ACHN (cell line): ENCODE data around the gene CD55.

Experiments
- DNase-seq: peaks from one replicate; pipeline ENCODE4 v3.0.0-alpha.2; 2015
- in situ Hi-C: cut with HindIII; loops from 2 replicates; pipeline ENCODE4 v1.10.0; 2017; ENCODE audit warnings: low sequenced_read_pairs, low pct_ligation_motif_present, low pct_unique_long_range_greater_than_20kb

Gene CD55

DNA sequence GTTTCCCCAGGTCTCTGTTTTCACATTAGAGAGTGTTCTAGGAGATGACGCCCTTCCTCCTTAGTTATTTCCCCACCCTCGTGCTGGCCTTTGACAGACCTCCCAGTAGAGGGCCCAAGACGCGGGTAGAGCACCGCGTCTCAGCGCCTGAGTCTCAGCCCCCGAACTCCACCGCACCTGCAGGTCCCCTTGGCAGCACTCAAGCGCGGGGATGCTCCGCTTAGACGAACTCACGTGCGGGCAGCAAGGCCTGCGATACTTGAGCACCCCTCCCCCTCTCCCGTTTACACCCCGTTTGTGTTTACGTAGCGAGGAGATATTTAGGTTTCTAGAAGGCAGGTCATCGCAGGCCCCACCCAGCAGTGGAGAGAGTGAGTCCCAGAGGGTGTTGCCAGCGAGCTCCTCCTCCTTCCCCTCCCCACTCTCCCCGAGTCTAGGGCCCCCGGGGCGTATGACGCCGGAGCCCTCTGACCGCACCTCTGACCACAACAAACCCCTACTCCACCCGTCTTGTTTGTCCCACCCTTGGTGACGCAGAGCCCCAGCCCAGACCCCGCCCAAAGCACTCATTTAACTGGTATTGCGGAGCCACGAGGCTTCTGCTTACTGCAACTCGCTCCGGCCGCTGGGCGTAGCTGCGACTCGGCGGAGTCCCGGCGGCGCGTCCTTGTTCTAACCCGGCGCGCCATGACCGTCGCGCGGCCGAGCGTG lies at the start of gene CD55:
Gene CD55 (plus strand): TSS at position 600 of the 711 bp plus-strand sequence. CDS start 88 bp downstream, at position 688.
- in situ Hi-C loops, result no loop called here
- DNase-seq, result peak; percentile 99

DNA sequence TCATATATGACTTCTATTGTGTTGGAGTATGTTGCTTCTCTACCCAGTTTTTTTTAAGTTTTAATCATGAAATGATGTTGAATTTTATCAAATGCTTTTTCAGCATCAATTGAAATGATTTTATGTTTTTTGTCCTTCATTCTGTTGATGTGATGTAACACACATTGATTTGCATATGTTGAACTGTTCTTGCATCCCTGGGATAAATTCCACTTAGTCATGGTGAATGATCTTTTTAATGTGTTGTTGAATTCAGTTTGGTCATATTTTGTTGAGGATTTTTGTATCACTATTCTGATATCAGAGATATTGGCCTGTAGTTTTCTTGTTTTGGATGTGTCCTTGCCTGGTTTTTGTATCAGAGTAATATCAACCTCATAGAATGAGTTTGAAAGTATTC lies 46.6 kb upstream of the CD55 start:
- no peak for DNase-seq
- in situ Hi-C loops, result no loop called here

DNA sequence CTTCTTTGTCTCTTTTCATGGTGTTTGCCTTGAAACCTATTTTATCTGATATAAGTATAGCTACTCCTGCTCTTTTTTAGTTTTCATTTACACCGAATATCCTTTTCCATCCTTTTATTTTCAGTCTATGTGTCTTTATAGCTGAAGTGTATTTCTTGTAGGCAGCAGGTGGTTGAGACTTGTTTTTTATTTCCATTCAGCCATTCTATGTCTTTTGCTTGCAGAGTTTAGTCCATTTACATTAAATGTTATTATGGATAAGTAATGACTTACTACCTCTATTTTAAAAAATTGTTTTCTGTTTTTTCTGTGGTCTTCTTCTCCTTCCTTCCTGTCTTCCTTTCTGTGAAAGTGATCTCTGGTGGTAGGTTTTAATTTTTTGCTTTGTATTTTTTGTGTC lies 45.0 kb upstream of the CD55 start:
- in situ Hi-C loops, result no loop called here
- DNase-seq, result no peak

GRCh38 chr1:207277241-207277640 lies 44.2 kb upstream of the CD55 start:
- no peak for DNase-seq
- in situ Hi-C loops, result no loop called here

DNA sequence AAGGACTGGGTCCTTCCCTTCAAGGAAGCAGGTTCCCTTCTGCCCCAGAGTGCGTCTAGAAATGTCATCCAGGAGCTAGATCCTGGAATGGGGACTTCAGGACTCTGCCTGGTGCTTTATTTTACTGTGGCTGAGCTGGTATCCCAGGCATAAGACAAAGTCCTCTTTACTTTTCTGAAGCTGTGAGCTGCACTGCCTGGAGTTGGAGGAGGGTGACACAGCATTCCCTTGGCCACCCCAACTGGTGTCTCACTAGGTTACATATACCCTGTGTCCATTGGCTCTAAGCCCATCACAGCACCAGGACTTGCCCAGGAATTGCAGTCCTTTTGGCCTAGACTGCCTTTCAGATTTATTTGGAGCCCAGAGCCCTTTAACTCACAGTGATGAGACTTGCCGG lies 41.8 kb upstream of the CD55 start:
- in situ Hi-C loops, result no loop called here
- DNase-seq, result no peak

DNA sequence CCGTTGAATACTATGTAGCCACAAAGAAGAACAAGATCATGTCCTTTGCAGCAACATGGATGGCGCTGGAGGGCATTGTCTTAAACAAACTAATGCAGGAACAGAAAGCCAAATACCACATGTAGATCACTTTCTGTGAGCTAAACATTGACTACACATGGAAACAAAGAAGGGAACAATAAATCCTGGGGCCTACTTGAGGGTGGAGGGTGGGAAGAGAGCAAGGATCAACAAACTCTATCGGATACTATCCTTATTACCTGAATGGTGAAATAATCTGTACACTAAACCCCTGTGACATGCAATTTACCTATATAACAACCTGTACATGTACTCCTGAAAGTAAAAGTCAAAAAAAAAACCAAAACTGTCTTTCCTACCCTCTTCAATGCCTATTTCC lies 40.8 kb upstream of the CD55 start:
- in situ Hi-C loops, result no loop called here
- no peak for DNase-seq

DNA sequence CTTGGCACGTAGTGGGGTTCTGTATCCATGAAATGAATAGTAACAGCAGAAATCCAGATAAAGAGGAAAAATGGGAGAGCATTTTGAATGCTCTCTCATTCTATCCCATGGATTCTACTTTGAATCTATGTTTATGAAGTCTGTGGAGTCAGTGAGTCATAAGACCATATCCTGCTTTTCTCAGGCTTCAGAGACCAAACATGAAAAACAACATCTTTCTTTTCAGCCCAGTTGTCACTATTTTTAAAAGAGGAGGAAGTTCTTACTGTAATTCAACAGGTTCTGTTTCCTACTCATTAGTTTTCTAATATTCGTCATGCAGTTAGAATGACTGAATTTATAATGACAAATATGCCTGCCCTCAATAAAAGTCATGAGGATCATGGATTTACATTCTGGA lies 39.4 kb upstream of the CD55 start:
- no peak for DNase-seq
- in situ Hi-C loops, result no loop called here

DNA sequence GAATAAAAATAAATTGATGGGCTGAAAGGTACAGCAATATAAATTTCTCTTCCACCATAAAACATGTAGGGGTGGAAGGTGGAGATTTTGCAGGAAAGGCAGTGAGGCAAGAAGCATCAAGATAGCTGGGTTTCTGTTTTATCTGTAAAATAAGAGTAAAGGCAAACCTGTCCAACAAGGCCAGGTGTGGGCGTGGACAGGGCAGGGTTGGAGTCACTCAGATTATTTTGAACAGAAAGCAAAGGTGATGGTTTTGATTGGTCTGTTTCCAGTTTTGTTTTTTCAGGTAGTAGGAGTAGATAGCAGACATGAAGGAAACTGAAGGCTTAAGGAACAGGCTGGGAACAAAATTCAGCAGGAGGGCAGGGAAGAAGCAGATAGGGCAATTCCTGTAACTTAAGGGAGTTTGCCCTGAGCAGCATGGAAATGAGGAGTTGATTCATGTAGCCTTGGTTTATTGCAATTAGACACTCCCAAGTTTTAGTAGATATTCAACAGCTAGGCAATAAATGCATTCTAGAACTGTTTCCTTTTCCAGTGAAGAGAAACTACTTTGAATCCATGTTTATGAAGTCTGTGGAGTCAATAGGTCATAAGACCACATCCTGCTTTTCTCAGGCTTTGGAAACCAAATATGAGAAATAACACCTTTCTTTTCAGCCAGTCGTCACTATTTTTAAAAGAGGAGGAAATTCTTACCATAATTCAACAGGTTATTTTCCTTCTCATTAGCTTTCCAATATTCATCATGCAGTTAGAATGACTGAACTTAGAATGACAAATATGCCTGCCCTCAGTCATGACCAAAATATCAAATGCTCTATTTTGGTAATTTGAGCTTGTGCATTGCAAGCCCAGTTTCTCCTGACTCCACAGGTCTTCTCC lies 38.7 kb upstream of the CD55 start:
- DNase-seq, result no peak
- in situ Hi-C loops, result no loop called here

- no peak for DNase-seq
- in situ Hi-C loops, result no loop called here
Observed at GRCh38 chr1:207283421-207283820, 38.1 kb upstream of the CD55 start.

DNA sequence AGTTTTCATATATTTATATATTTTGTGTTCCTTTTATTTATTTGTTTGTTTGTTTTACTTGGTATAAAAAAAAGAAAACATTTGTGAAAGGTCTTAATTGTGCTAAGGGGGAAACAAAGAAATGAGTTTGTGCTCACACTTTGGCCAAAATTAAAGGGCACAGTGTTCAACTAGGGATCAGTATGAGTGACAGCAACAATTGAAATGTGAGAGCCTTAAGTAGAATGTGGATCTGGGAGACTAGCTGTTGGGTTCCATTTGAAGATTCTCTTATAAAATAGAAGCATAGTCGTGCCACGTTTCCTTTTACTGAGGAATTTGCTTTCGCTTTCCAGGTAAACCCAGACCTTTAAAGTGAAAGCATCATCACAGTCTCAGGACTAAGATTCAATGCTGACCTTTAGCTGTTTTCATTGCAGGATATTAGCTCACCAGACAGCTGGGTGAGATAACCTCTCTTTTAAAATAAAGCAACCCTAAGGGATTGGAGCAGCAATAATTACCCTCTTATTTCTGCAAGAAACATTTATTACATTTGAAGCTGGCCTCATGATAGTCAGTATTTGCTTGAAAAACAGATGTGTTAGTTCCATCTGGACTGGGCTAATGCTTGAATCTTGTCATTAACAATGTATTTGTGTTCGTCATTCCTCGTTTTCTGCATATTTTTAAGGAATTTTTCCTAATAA lies 37.1 kb upstream of the CD55 start:
- DNase-seq, result no peak
- in situ Hi-C loops, result no loop called here

DNA sequence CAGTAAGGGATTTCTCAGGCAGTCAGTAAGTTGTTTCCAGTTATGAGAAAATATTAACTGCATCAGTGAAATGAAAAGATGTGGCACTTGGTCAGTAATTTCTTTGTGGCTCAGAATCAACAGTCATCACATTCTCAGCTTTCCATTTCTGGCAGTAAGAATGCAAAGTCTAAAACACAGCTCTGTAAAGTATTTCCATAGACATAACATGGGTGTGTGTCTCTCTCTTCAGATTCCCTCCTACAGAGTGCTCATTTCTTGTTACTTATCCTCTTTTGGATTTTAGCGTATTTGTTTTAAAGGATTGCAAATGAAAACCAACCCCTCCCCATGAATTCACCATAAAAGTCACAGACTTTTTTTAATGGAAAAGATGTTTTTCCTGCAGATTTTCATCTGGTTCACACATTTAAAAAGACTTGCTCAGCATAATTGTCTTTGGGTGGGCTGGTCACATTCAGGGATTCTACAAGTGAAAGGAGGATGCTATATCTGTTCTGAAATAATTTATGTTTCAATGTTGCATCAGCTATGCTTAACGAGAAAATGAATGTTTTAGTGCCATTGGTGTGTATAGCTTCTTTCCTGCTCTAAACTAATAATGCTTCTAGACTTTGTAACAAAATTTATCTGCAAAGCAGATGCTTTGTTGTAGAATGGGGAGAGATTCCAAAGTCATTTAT lies 34.6 kb upstream of the CD55 start:
- DNase-seq, result no peak
- in situ Hi-C loops, result no loop called here

GRCh38 chr1:207288315-207288714 lies 33.2 kb upstream of the CD55 start:
- in situ Hi-C loops, result no loop called here
- DNase-seq, result no peak

GRCh38 chr1:207289756-207290155 lies 31.7 kb upstream of the CD55 start:
- in situ Hi-C loops, result no loop called here
- DNase-seq, result no peak

- DNase-seq, result no peak
- in situ Hi-C loops, result no loop called here
Observed at GRCh38 chr1:207291723-207292122, 29.8 kb upstream of the CD55 start.

GRCh38 chr1:207298186-207298585 lies 23.3 kb upstream of the CD55 start:
- DNase-seq, result no peak
- in situ Hi-C loops, result no loop called here

- in situ Hi-C loops, result no loop called here
- DNase-seq, result peak; percentile 53
Observed at GRCh38 chr1:207298636-207299398, 22.7 kb upstream of the CD55 start.

- in situ Hi-C loops, result no loop called here
- no peak for DNase-seq
Observed at GRCh38 chr1:207300970-207301369, 20.5 kb upstream of the CD55 start.
